DMS53 (cell line): ENCODE results near the gene BEGAIN.

ENCODE experiments used
- DNase-seq: peaks from one replicate; lab custom pipeline; 2025; lab: John Stamatoyannopoulos, UW

Gene BEGAIN

GRCh38 chr14:100601064-100601463 lies 13.8 kb upstream of the BEGAIN start:
- no peak for DNase-seq

DNA sequence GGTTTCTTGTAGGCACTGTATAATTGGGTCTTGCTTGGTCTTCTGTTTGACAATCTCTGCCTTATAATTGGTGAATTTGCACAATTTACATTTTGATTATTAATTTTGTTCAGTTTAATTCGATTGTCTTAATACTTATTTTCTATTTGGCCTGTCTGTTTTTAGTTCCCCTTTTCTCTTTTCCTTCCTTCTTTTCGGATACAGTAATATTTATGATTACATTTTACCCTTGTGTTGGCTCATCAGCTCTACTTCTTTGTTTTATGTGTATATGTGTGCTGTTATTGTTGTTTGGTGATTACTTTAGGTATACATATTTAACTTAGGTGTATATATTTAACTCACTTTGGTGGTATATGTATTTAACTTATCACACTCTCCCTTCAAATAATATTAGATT lies 12.8 kb upstream of the BEGAIN start:
- no peak for DNase-seq

DNA sequence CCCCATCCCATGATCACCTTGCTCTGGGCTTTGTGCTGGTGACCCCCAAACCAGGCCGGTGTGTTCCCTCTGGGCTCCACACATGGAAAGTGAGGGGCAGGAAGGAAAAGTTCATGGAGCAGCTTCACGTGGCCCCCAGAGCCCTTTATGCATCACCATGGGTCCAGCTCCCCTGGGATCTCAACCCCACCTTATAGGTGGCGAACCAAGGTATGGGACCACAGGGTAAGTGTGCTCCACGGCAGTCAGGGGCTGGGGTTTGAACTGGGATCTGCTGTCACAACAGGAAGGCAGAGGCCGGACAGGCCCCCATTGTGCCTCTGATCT lies 7.4 kb upstream of the BEGAIN start:
- no peak for DNase-seq

GRCh38 chr14:100593751-100594624 lies 6.8 kb upstream of the BEGAIN start:
- DNase-seq: no peak

DNA sequence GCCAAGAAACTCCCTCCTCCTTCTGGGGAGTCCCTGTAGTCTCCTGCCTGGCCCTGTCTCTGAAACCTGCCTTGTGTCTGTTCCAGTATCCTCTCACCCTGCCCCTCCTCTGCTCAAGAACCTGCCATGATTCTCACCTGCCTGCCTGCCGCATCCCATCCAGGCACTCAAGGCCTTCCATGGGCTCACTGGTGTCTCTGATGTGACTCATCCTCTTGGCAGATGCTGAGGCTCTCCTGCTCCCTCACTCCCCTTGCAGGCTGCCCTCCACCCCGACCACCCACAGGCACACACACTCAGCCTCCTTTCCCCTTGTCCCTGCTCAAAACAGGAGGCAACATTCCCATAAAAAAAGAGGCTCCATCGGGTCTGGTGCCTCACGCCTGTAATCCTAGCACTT lies 5.8 kb upstream of the BEGAIN start:
- DNase-seq: no peak

DNA sequence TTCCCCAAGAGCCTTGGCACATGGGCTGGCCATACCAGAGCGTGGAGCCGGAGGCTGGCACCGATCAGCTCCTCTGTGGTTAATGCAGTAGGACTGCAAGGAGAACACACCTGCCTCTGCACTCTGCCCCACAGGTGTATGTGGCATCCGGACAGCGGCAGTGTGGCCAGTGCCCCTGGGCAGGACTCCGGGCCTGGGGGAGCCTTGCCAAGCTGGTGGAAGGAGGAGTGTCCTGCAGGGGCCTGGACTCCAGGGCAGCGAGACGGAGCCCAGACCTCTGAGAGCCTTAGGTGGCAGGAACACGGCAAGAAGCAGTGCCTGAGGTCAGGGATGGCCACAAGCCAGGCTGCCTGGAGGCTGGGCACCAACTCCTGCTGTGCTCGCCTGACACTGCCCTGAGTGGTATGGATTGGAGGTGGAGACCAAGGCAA lies 5.3 kb upstream of the BEGAIN start:
- no peak for DNase-seq

- DNase-seq: no peak
Observed at GRCh38 chr14:100591453-100592371, 4.5 kb upstream of the BEGAIN start.

- DNase-seq: no peak
Observed at GRCh38 chr14:100590726-100591452, 3.7 kb upstream of the BEGAIN start.

DNA sequence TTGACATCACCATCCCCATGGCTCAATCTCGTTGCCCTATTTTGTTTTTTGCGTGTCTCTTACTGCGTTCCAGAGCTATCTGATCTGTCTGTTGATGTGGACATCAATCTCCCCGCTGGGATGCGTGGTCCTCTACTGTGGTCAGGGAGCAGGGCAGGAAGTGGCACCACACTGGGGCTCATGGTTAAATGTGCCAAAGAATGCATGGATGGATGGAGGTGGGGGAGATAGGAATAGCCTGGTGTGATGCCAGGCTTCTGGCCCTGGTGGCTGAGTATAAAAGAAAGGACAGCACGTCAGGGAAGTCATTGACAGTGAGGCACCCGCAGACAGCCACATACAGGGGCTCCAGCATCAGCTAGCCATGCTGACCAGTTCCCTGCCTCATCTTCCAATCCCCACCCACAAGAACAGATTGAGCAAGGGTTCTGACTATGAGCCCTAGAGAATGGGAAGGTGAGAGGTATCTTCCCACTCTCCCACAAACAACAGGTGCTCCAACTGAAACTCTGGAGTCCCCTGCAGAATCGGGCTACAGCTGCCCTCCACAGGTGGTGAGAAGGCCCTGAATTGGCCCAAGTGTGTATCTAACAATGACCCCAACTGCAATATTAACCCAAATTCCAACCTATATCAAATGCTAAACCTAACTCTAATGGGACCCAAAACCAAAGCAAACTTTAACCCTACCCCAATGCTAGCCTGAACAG lies 2.7 kb upstream of the BEGAIN start:
- DNase-seq: no peak

GRCh38 chr14:100589071-100589759 lies 2.0 kb upstream of the BEGAIN start:
- no peak for DNase-seq

- DNase-seq: no peak
Observed at GRCh38 chr14:100588671-100589070, 1.5 kb upstream of the BEGAIN start.

DNA sequence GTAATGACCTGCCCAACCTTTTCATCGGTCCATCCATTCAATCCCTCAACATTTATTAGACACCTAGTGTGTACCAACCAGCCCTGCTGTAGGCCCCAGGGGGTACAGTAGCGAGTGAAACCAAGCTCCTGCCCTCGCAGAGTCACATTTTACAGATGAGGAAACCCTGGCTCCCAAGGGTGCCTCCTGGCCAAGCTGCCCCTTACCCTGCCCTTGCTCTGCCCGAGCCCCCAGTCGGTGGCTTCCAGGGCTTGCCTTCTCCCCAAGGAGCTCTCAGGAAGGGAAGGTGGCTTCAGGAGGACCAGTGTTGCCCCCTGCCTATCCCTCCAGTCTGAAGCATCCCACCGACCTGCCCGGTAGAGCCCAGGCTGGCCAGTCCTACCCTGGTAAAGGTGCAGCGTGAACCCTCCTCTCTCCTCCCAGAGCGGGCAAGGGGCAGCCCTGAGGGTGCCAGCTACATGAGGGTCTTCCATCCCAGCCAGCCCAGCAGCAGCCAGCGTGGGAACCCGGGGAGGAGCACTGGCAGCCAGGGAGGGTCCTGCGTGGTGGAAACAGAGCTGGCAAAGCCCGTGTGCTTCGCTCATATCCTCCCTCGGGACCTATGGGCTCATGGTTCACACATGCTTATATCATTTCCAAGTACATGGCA lies 670 bp upstream of the BEGAIN start:
- no peak for DNase-seq

DNA sequence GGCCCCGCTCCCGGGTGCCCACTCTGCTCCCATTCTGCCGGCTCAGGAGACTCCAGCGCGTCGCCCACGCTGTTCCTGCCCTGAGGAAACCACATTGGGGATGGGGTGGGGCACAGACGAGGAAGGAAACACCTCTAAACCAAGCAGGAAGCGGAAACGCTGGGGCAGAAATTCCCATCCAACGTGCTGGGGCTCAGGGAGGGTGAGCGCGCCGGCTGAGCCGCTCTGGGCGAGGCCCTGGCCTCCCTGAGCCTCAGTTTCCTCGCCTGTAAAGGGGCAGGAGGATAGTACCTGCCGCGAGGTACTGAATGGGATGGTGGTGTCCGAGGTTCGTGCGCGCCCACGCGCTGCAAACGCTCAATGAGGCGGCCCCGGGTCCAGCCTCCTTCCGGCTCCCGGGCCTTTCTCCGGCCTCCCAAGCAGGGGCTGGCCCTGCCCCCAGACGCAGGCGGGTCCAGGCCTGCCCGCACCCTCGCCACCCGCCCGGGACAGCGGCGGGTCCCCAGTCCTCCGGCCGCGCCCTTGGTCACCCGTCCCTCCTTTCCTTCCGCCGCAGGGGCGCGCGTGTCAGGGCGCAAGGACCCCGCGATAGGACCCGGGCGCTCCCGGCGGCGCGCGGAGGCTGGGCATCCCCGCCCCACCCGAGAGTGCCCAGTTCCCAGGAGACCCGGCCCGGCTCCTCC lies 673 bp downstream of the BEGAIN start:
- peak; percentile 76 for DNase-seq

DNA sequence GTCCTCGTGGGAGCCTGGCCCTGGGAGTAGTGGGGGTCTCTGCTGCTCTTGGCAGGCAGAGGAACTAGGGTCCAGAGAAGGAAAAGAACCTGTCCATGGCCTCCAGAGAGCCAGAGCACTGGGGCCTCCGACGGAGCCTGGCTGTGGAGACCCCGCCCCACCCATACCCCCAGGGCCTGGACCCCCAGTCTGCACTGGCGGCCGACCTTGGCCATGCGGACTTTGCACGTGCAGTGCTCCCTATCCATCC lies 1.1 kb downstream of the BEGAIN start:
- DNase-seq: no peak

- no peak for DNase-seq
Observed at GRCh38 chr14:100585448-100586152, 1.6 kb downstream of the BEGAIN start.

GRCh38 chr14:100584056-100585031 lies 2.9 kb downstream of the BEGAIN start:
- DNase-seq: no peak

GRCh38 chr14:100583245-100583644 lies 4.0 kb downstream of the BEGAIN start:
- DNase-seq: no peak

GRCh38 chr14:100582496-100583165 lies 4.6 kb downstream of the BEGAIN start:
- DNase-seq: no peak
